GM19452 (cell line): ENCODE data around the gene ASGR2.
"Not testable (repeated sequence)": the region's sequence is repeated elsewhere in the genome, so short reads cannot be mapped to it uniquely, and the experiment has no call there.

Source experiments
- ATAC-seq: cut with Tn5 transposase; IDR thresholded peaks from one replicate; pipeline ENCODE4 v1.9.1; 2021; ENCODE audit not compliant: unreplicated experiment

Gene ASGR2

DNA sequence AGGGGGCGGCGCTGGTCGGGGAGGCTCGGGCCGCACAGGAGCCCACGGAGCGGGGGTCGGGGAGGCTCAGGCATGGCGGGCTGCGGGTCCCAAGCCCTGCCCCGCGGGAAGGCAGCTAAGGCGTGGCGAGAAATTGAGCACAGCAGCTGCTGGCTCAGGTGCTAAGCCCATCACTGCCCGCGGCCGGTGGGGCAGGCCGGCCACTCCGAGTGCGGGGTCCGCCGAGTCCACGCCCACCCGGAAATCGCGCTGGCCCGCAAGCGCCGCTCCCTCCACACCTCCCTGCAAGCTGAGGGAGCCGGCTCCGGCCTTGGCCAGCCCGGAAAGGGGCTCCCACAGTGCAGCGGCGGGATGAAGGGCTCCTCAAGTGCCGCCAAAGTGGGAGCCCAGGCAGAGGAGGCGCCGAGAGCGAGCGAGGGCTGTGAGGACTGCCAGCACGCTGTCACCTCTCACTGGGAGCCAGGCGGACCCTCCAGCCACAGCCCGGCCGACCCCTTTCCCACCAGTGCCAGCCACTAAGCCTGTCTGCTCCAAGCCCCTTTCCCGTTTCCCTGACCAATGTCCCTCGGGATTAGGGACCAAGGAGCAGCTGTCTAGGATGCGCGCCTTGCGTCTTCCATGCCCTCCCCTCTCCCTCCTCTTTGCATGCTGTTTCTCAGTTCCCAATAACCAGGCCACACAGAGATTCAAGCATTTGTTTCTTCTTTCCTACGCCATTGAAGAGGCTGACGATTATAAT is 13.8 kb downstream of the ASGR2 start:
- ATAC-seq = not testable (repeated sequence)

GRCh38 chr17:7098802-7099459 is 15.7 kb downstream of the ASGR2 start:
- no peak for ATAC-seq

DNA sequence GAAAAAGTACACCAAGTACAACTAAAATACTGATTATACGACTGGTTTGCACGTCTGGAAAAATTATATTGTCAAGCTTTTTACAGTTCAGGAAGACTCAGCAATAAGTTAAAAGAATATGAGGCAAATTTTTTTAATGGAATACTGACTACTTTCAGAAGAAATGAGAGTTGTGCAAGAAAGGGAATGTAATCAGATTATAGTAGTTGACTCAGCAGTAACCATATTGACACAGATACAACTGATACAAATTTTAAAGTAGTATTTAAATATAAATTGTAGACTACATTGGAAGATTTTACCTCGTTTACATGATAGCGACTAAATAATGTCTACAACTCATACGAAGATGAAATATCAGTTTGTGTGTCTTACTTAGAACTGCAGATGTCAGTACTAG is 16.7 kb downstream of the ASGR2 start:
- ATAC-seq = no peak

GRCh38 chr17:7095625-7096024 is 19.0 kb downstream of the ASGR2 start:
- ATAC-seq = no peak

DNA sequence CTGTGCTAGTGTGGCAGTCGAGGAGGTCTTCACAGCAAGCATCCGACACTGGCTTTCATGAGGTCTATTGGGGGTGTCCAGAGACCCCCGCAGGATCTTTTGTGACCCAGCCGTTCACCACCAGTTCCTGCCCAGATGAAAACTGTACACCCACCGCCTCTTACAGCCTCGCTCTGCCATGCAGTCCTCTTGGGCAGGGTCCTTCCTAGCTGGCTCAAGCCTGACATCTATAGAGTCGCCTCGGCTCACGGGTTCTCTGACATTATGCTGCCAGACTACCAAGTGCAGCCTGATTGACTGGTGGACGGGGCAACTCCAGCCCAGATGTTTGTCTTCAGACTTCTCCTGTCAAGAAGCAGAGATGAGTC is 20.0 kb downstream of the ASGR2 start:
- no peak for ATAC-seq

- ATAC-seq = not testable (repeated sequence)
These were observed 23.2 kb downstream of the ASGR2 start for GRCh38 chr17:7091311-7092005.

GRCh38 chr17:7089570-7089969 is 25.1 kb downstream of the ASGR2 start:
- ATAC-seq = not testable (repeated sequence)

DNA sequence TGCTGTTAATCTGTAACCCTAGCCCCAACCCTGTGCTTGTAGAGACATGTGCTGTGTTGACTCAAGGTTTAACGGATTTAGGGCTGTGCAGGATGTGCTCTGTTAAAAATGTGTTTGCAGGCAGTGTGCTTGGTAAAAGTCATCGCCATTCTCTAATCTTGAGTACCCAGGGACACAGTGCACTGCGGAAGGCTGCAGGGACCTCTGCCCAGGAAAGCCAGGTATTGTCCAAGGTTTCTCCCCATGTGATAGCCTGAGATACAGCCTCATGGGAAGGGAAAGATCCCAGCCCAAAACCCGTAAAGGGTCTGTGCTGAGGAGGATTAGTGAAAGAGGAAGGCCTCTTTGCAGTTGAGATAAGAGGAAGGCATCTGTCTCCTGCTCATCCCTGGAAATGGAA is 26.2 kb downstream of the ASGR2 start:
- not testable (repeated sequence) for ATAC-seq

DNA sequence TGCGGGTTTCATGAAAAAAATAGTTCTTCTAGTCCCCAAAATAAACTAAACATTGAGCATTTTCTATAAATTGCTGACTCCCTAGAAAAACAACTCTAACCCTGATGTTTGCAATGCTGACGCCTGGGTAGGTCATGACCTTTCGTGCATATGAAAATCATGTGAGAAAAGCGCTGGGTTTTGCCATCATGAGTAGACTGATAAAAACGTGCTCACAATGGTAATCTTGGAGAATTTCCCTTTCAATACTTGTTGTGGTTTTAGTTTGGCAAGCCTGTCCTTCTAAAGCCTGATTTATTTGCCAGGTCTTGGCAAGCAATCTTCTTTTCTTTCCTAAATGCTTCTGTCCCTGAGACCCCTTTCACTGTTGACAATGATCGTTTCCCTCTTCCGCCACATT is 30.5 kb downstream of the ASGR2 start:
- ATAC-seq = no peak

- ATAC-seq = no peak
These were observed 31.0 kb downstream of the ASGR2 start for GRCh38 chr17:7083592-7083991.

DNA sequence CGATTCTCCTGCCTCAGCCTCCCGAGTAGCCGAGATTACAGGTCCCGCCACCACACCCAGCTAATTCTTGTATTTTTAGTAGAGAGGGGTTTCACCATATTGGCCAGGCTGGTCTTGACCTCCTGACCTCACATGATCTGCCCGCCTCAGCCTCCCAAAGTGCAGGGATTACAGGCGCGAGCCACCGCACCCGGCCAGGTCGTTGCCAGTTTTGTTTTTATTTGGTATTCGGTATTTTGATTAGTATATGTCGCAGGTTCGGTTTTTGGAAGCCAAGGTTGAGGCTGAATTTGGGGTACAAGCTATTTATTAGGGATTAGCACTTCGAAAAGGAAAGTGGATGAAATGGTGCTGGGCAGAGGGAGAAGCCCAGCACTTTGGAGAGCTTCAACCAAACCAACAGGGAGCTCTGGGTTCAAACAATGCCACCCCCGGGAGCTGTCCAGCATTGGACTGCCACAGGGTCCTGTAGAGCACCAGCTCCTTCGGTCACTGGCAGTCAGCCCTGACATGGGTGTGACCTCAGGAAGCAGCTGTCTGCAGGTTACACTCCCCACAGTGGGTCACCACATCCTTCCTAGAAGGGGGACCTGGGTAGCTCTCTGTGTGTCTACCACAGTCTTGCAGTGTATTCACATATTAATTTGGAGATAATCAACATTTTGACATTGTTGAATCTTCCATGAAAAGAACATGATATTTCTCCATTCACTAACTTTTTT is 33.1 kb downstream of the ASGR2 start:
- no peak for ATAC-seq

- ATAC-seq = no peak
These were observed 34.1 kb downstream of the ASGR2 start for GRCh38 chr17:7080456-7081041.

DNA sequence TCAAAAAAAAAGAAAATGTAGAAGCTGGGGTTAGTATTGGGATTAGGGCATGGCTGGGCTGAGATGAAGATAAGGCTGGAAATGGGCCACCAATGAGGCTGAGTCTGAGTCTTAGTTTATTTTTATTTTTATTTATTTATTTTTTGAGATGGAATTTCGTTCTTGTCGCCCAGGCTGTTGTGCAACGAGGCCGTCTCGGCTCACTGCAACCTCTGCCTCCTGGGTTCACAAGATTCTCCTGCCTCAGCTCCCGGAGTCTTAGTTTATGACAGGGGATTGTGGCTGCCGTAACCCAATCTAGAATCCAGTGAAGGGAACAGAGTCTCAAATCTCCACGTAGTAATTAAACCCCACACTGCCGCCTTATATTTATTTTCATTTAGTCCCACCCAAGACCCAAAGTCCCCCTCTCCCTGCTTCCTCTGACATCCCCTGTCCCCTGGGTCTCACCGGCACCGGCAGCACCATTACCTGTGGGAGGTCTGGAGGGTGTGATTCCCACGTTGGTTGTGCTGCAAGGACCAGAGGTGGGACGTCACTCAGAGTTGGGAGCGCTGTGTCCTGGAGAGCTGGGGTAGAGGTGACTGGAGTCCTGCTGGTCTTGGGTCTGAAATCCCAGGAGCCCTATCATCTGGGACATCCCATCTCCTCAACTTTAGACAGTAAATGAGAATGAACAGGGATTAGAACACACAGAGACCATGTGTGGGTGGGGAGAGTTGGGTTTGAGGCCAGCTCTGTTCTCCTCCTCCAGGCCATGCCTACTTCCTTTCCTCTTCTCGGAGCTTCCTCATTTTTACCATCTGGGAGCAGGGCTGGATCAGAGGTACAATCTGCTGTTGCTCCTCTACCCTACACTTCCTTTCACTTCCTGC is 34.8 kb downstream of the ASGR2 start, which contains the start of gene CLEC10A:
Gene CLEC10A (minus strand): TSS at position 671 of the 875 bp plus-strand sequence. CDS start 1,439 bp downstream, outside the sequence.
- no peak for ATAC-seq

- no peak for ATAC-seq
These were observed 35.9 kb downstream of the ASGR2 start for GRCh38 chr17:7078711-7079110.

DNA sequence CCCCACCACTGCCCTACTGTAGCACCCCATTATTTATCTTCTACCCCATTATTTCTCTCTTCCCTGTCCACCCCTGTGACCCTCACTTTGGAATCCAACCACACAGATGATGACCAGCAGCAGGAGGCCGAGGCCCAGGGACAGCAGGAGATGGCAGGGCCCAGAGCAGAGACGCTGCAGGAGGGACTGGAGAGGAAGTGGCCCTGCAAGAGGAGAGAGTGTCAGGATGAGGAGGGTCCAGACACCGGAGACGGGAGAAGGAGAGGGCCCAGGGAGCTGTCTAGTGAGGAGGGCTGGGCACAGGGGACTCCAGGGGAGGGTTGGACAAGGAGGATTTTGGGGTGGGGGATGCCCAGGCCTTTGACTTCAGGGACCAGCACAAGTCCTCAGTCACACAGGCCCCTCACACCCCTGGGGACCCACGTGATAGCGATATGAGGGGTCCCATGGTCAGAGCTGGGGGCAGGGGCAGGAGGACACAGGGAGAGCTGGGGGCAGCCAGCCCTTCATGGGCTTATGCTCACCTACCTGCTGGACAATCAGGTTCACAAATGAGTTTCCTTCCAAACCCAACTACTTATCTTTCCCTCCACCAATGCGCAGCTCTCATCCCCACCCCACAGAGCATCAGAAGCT is 36.6 kb downstream of the ASGR2 start:
- ATAC-seq = no peak

DNA sequence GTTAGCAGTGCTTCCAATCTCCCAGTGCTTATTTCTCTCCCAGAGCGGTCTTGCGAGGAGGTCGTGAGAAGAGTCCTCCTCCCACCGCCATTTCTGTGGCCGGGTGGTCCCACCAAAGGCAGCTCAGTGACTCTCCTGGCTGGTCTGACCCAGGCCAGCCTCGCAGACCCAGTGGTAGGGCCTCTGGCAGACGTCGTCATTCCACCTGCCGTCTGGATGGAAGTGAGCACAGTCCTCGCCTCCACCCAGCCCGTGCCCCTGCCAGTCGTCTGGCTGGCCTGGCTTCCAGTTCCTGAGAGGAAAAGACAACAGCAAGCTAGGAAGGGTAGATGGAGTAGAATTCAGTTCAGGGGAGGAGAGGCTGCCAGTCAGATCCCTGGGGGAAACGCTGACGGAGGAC is 39.7 kb downstream of the ASGR2 start:
- ATAC-seq = no peak

GRCh38 chr17:7072406-7072805 is 42.2 kb downstream of the ASGR2 start:
- no peak for ATAC-seq

- no peak for ATAC-seq
These were observed 43.9 kb downstream of the ASGR2 start for GRCh38 chr17:7070712-7071111.

GRCh38 chr17:7068268-7068667 is 46.4 kb downstream of the ASGR2 start:
- no peak for ATAC-seq

- ATAC-seq = no peak
These were observed 47.4 kb downstream of the ASGR2 start for GRCh38 chr17:7067198-7067597.
